ENCODE measurements around the gene TRDN.
"Not testable (repeated sequence)": the region's sequence is repeated elsewhere in the genome, so short reads cannot be mapped to it uniquely, and the experiment has no call there.

Gene TRDN

GRCh38 chr6:123632641-123633040 is 4.1 kb downstream of the TRDN start:
- H3K4me3 ChIP-seq (ENCODE audit: low read depth, low read length) = no peak overlapping the region

- no peak overlapping the region for H3K4me3 ChIP-seq (ENCODE audit: low read depth, low read length)
Measured at GRCh38 chr6:123629258-123629941, 7.3 kb downstream of the TRDN start.

- H3K4me3 ChIP-seq (ENCODE audit: low read depth, low read length) = no peak overlapping the region
Measured at GRCh38 chr6:123625696-123626095, 11.1 kb downstream of the TRDN start.

- no peak overlapping the region for H3K4me3 ChIP-seq (ENCODE audit: low read depth, low read length)
Measured at GRCh38 chr6:123622780-123623179, 14.0 kb downstream of the TRDN start.

- no peak overlapping the region for H3K4me3 ChIP-seq (ENCODE audit: low read depth, low read length)
Measured at GRCh38 chr6:123619156-123619555, 17.6 kb downstream of the TRDN start.

- no peak overlapping the region for H3K4me3 ChIP-seq (ENCODE audit: low read depth, low read length)
Measured at GRCh38 chr6:123616942-123617341, 19.8 kb downstream of the TRDN start.

- H3K4me3 ChIP-seq (ENCODE audit: low read depth, low read length) = no peak overlapping the region
Measured at GRCh38 chr6:123616016-123616415, 20.7 kb downstream of the TRDN start.

- H3K4me3 ChIP-seq (ENCODE audit: low read depth, low read length) = no peak overlapping the region
Measured at GRCh38 chr6:123610779-123611178, 26.0 kb downstream of the TRDN start.

- H3K4me3 ChIP-seq (ENCODE audit: low read depth, low read length) = no peak overlapping the region
Measured at GRCh38 chr6:123604067-123604466, 32.7 kb downstream of the TRDN start.

- no peak overlapping the region for H3K4me3 ChIP-seq (ENCODE audit: low read depth, low read length)
Measured at GRCh38 chr6:123598011-123598410, 38.7 kb downstream of the TRDN start.

- H3K4me3 ChIP-seq (ENCODE audit: low read depth, low read length) = no peak overlapping the region
Measured at GRCh38 chr6:123594776-123595175, 42.0 kb downstream of the TRDN start.

- H3K4me3 ChIP-seq (ENCODE audit: low read depth, low read length) = no peak overlapping the region
Measured at GRCh38 chr6:123592426-123592825, 44.3 kb downstream of the TRDN start.

- no peak overlapping the region for H3K4me3 ChIP-seq (ENCODE audit: low read depth, low read length)
Measured at GRCh38 chr6:123589973-123590372, 46.8 kb downstream of the TRDN start.

- no peak overlapping the region for H3K4me3 ChIP-seq (ENCODE audit: low read depth, low read length)
Measured at GRCh38 chr6:123589317-123589716, 47.4 kb downstream of the TRDN start.

- H3K4me3 ChIP-seq (ENCODE audit: low read depth, low read length) = no peak overlapping the region
Measured at GRCh38 chr6:123588546-123588895, 48.2 kb downstream of the TRDN start.

- H3K4me3 ChIP-seq (ENCODE audit: low read depth, low read length) = no peak overlapping the region
Measured at GRCh38 chr6:123587838-123588545, 48.8 kb downstream of the TRDN start.

- H3K4me3 ChIP-seq (ENCODE audit: low read depth, low read length) = not testable (repeated sequence)
Measured at GRCh38 chr6:123587407-123587806, 49.3 kb downstream of the TRDN start.

GRCh38 chr6:123580331-123580730 is 56.4 kb downstream of the TRDN start:
- no peak overlapping the region for H3K4me3 ChIP-seq (ENCODE audit: low read depth, low read length)

GRCh38 chr6:123575188-123575587 is 61.6 kb downstream of the TRDN start:
- H3K4me3 ChIP-seq (ENCODE audit: low read depth, low read length) = no peak overlapping the region

- no peak overlapping the region for H3K4me3 ChIP-seq (ENCODE audit: low read depth, low read length)
Measured at GRCh38 chr6:123570813-123571684, 65.7 kb downstream of the TRDN start.

GRCh38 chr6:123569575-123569974 is 67.2 kb downstream of the TRDN start:
- no peak overlapping the region for H3K4me3 ChIP-seq (ENCODE audit: low read depth, low read length)

- H3K4me3 ChIP-seq (ENCODE audit: low read depth, low read length) = no peak overlapping the region
Measured at GRCh38 chr6:123565529-123565928, 71.2 kb downstream of the TRDN start.

All from iPS-11a (cell line).